GM10847 (cell line): ENCODE data around the gene BRMS1L.

Source experiments
- POLR2A ChIP-seq: IDR thresholded peaks from 2 replicates; pipeline ENCODE4 v1.6.1; 2011; ENCODE audit not compliant: insufficient read length; ENCODE audit errors: extremely low read depth

Gene BRMS1L

GRCh38 chr14:35895256-35895655 lies 69.1 kb downstream of the BRMS1L start:
- no peak for TF ChIP-seq POLR2A

- no peak for TF ChIP-seq POLR2A
Observed at GRCh38 chr14:35897616-35898111, 71.5 kb downstream of the BRMS1L start.

GRCh38 chr14:35898217-35898775 lies 72.2 kb downstream of the BRMS1L start:
- no peak for TF ChIP-seq POLR2A

GRCh38 chr14:35900741-35901140 lies 74.6 kb downstream of the BRMS1L start:
- TF ChIP-seq POLR2A = no peak

GRCh38 chr14:35909665-35910064 lies 83.5 kb downstream of the BRMS1L start:
- TF ChIP-seq POLR2A = no peak

GRCh38 chr14:35910191-35910590 lies 84.1 kb downstream of the BRMS1L start:
- no peak for TF ChIP-seq POLR2A

GRCh38 chr14:35911097-35911496 lies 85.0 kb downstream of the BRMS1L start:
- no peak for TF ChIP-seq POLR2A

GRCh38 chr14:35915185-35915584 lies 89.0 kb downstream of the BRMS1L start:
- TF ChIP-seq POLR2A = no peak

GRCh38 chr14:35915775-35916174 lies 89.6 kb downstream of the BRMS1L start:
- no peak for TF ChIP-seq POLR2A
